ENCODE measurements around the gene NLRP4. TPM values are rescaled to one million over a fixed set of nuclear protein-coding genes. Genes with fewer than 3 reads are reported as not detected.
"Not testable (repeated sequence)": the region's sequence is repeated elsewhere in the genome, so short reads cannot be mapped to it uniquely, and the experiment has no call there.

The NLRP4 gene
- polyA plus RNA-seq, 6 donors from 2014 or later, result 0.41 to 1.2 (median 0.76) TPM; not detected in 1

- Mint-ChIP-seq H3K36me3 (peaks cover 0 to 8% of the 10 kb centered on the region in 2 donors), H3K27ac (no peak overlapping the region), H3K27me3 (peaks cover 0 to 4% (median 0%) of the 10 kb centered on the region in 3 donors), H3K9me3 (peaks cover 0 to 15% (median 5%) of the 10 kb centered on the region in 7 donors), H3K4me1 (no peaks in the 10 kb centered on the region), H3K4me3 (no peak overlapping the region)
- DNase-seq (no peak), ATAC-seq (ENCODE audit: low read depth in 2 of 2) (no peak)
Measured at GRCh38 chr19:55901369-55902079, 65.2 kb downstream of the NLRP4 start.

- H3K4me1 Mint-ChIP-seq, result no peaks in the 10 kb centered on the region
- no peak for ATAC-seq (ENCODE audit: low read depth in 2 of 2)
- no peak overlapping the region for H3K4me3 Mint-ChIP-seq
- peaks cover 0 to 5% of the 10 kb centered on the region in 2 donors for H3K36me3 Mint-ChIP-seq
- no peak for DNase-seq
- peaks cover 0 to 10% (median 0%) of the 10 kb centered on the region in 7 donors for H3K9me3 Mint-ChIP-seq
- H3K27ac Mint-ChIP-seq, result peak overlapping the region in 1 of 6 donors; percentile 61
- H3K27me3 Mint-ChIP-seq, result peaks cover 0 to 4% (median 0%) of the 10 kb centered on the region in 3 donors
Measured at GRCh38 chr19:55902080-55902751, 65.9 kb downstream of the NLRP4 start.

GRCh38 chr19:55907286-55907685, 70.9 kb downstream of the NLRP4 start:
- Mint-ChIP-seq H3K36me3 (peaks cover 0 to 5% of the 10 kb centered on the region in 2 donors), H3K9me3 (peaks cover 7 to 20% (median 12%) of the 10 kb centered on the region in 7 donors)
- no peak for ATAC-seq (ENCODE audit: low read depth in 2 of 2)

GRCh38 chr19:55907746-55908145, 71.4 kb downstream of the NLRP4 start:
- Mint-ChIP-seq H3K4me3 (no peak overlapping the region), H3K9me3 (peaks cover 7 to 20% (median 12%) of the 10 kb centered on the region in 7 donors), H3K36me3 (peaks cover 0 to 5% of the 10 kb centered on the region in 2 donors), H3K4me1 (no peaks in the 10 kb centered on the region), H3K27me3 (peaks cover 7 to 13% (median 13%) of the 10 kb centered on the region in 3 donors), H3K27ac (no peak overlapping the region)
- DNase-seq (no peak), ATAC-seq (ENCODE audit: low read depth in 2 of 2) (no peak)

More at GRCh38 chr19:55907286-55907685, 70.9 kb downstream of the NLRP4 start:
- Mint-ChIP-seq H3K4me1 (no peaks in the 10 kb centered on the region), H3K27ac (no peak overlapping the region), H3K4me3 (no peak overlapping the region), H3K27me3 (peaks cover 7 to 13% (median 13%) of the 10 kb centered on the region in 3 donors)
- DNase-seq, result no peak

- no peaks in the 10 kb centered on the region for H3K36me3 Mint-ChIP-seq
- peaks cover 3 to 17% (median 13%) of the 10 kb centered on the region in 3 donors for H3K27me3 Mint-ChIP-seq
- H3K27ac Mint-ChIP-seq, result peak overlapping the region in 1 of 6 donors; percentile 57
- H3K9me3 Mint-ChIP-seq, result peaks cover 7 to 20% (median 12%) of the 10 kb centered on the region in 7 donors
- H3K4me1 Mint-ChIP-seq, result no peaks in the 10 kb centered on the region
- ATAC-seq (ENCODE audit: low read depth in 2 of 2) (no peak), DNase-seq (no peak)
- H3K4me3 Mint-ChIP-seq, result no peak overlapping the region
Measured at GRCh38 chr19:55909801-55910200, 73.5 kb downstream of the NLRP4 start.

GRCh38 chr19:55912916-55913315, 76.6 kb downstream of the NLRP4 start:
- Mint-ChIP-seq H3K4me1 (no peaks in the 10 kb centered on the region), H3K27ac (no peak overlapping the region)
- ATAC-seq (ENCODE audit: low read depth in 2 of 2), result no peak

GRCh38 chr19:55913643-55914268, 77.4 kb downstream of the NLRP4 start:
- ATAC-seq (ENCODE audit: low read depth in 2 of 2), result no peak
- no peak overlapping the region for H3K4me3 Mint-ChIP-seq
- peaks cover 13 to 45% (median 28%) of the 10 kb centered on the region in 7 donors for H3K9me3 Mint-ChIP-seq
- H3K36me3 Mint-ChIP-seq, result peaks cover 2 to 23% of the 10 kb centered on the region in 2 donors
- no peak for DNase-seq
- no peaks in the 10 kb centered on the region for H3K4me1 Mint-ChIP-seq
- H3K27me3 Mint-ChIP-seq, result peaks cover 6 to 20% (median 13%) of the 10 kb centered on the region in 3 donors
- H3K27ac Mint-ChIP-seq, result no peak overlapping the region

More at GRCh38 chr19:55912916-55913315, 76.6 kb downstream of the NLRP4 start:
- peaks cover 6 to 20% (median 13%) of the 10 kb centered on the region in 3 donors for H3K27me3 Mint-ChIP-seq
- DNase-seq, result no peak
- peaks cover 15 to 45% (median 32%) of the 10 kb centered on the region in 7 donors for H3K9me3 Mint-ChIP-seq
- no peak overlapping the region for H3K4me3 Mint-ChIP-seq
- H3K36me3 Mint-ChIP-seq, result peaks cover 0 to 15% of the 10 kb centered on the region in 2 donors

GRCh38 chr19:55923556-55923955, 87.2 kb downstream of the NLRP4 start:
- peaks cover 6 to 59% (median 41%) of the 10 kb centered on the region in 7 donors for H3K9me3 Mint-ChIP-seq
- DNase-seq (no peak), ATAC-seq (ENCODE audit: low read depth in 2 of 2) (no peak)
- no peaks in the 10 kb centered on the region for H3K4me1 Mint-ChIP-seq
- H3K36me3 Mint-ChIP-seq, result peaks cover 5 to 16% of the 10 kb centered on the region in 2 donors
- H3K27me3 Mint-ChIP-seq, result peaks cover 0 to 12% (median 4%) of the 10 kb centered on the region in 3 donors
- no peak overlapping the region for H3K27ac Mint-ChIP-seq
- no peak overlapping the region for H3K4me3 Mint-ChIP-seq

GRCh38 chr19:55927991-55928390, 91.7 kb downstream of the NLRP4 start:
- no peak overlapping the region for H3K27ac Mint-ChIP-seq
- peaks cover 4 to 12% (median 6%) of the 10 kb centered on the region in 3 donors for H3K27me3 Mint-ChIP-seq
- no peak overlapping the region for H3K4me3 Mint-ChIP-seq
- H3K36me3 Mint-ChIP-seq, result peaks cover 0 to 5% of the 10 kb centered on the region in 2 donors
- DNase-seq (no peak), ATAC-seq (ENCODE audit: low read depth in 2 of 2) (no peak)
- H3K9me3 Mint-ChIP-seq, result peaks cover 4 to 40% (median 23%) of the 10 kb centered on the region in 7 donors
- no peaks in the 10 kb centered on the region for H3K4me1 Mint-ChIP-seq

- not testable (repeated sequence) for H3K27ac Mint-ChIP-seq; ATAC-seq (ENCODE audit: low read depth in 2 of 2); DNase-seq; H3K4me1 Mint-ChIP-seq; H3K4me3 Mint-ChIP-seq; H3K36me3 Mint-ChIP-seq
- peaks cover 4 to 12% (median 8%) of the 10 kb centered on the region in 3 donors for H3K27me3 Mint-ChIP-seq
- peaks cover 4 to 31% (median 16%) of the 10 kb centered on the region in 7 donors for H3K9me3 Mint-ChIP-seq
Measured at GRCh38 chr19:55929258-55929657, 92.9 kb downstream of the NLRP4 start.

- Mint-ChIP-seq H3K27me3 (peaks cover 0 to 8% (median 6%) of the 10 kb centered on the region in 3 donors), H3K36me3 (no peaks in the 10 kb centered on the region), H3K4me3 (no peak overlapping the region), H3K9me3 (peaks cover 4 to 24% (median 9%) of the 10 kb centered on the region in 7 donors), H3K27ac (no peak overlapping the region), H3K4me1 (no peaks in the 10 kb centered on the region)
- no peak for DNase-seq
- no peak for ATAC-seq (ENCODE audit: low read depth in 2 of 2)
Measured at GRCh38 chr19:55930996-55931515, 94.7 kb downstream of the NLRP4 start.

Measured in naive B cell (primary cell).